ENCODE measurements around the gene GALNT10.

GALNT10 gene

GRCh38 chr5:154262342-154262741 lies 71.8 kb downstream of the GALNT10 start:
- Histone ChIP-seq H3K27ac (replicated peaks) (no peak overlapping the region), H3K27me3 (ENCODE audit: insufficient read depth, poor library complexity, severe bottlenecking) (no peaks in the 10 kb centered on the region), H3K4me3 (replicated peaks; ENCODE audit: insufficient read depth, low read length) (no peak overlapping the region)
- DNase-seq (ENCODE audit: low read depth in 1 of 2, low spot score in 1 of 2) = no peak
- TF ChIP-seq, protein P1, sequence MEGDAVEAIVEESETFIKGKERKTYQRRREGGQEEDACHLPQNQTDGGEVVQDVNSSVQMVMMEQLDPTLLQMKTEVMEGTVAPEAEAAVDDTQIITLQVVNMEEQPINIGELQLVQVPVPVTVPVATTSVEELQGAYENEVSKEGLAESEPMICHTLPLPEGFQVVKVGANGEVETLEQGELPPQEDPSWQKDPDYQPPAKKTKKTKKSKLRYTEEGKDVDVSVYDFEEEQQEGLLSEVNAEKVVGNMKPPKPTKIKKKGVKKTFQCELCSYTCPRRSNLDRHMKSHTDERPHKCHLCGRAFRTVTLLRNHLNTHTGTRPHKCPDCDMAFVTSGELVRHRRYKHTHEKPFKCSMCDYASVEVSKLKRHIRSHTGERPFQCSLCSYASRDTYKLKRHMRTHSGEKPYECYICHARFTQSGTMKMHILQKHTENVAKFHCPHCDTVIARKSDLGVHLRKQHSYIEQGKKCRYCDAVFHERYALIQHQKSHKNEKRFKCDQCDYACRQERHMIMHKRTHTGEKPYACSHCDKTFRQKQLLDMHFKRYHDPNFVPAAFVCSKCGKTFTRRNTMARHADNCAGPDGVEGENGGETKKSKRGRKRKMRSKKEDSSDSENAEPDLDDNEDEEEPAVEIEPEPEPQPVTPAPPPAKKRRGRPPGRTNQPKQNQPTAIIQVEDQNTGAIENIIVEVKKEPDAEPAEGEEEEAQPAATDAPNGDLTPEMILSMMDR (IDR thresholded peaks at IDR 0.05; ENCODE audit: insufficient read depth, low read length) = no peak
- TF ChIP-seq, protein P2, sequence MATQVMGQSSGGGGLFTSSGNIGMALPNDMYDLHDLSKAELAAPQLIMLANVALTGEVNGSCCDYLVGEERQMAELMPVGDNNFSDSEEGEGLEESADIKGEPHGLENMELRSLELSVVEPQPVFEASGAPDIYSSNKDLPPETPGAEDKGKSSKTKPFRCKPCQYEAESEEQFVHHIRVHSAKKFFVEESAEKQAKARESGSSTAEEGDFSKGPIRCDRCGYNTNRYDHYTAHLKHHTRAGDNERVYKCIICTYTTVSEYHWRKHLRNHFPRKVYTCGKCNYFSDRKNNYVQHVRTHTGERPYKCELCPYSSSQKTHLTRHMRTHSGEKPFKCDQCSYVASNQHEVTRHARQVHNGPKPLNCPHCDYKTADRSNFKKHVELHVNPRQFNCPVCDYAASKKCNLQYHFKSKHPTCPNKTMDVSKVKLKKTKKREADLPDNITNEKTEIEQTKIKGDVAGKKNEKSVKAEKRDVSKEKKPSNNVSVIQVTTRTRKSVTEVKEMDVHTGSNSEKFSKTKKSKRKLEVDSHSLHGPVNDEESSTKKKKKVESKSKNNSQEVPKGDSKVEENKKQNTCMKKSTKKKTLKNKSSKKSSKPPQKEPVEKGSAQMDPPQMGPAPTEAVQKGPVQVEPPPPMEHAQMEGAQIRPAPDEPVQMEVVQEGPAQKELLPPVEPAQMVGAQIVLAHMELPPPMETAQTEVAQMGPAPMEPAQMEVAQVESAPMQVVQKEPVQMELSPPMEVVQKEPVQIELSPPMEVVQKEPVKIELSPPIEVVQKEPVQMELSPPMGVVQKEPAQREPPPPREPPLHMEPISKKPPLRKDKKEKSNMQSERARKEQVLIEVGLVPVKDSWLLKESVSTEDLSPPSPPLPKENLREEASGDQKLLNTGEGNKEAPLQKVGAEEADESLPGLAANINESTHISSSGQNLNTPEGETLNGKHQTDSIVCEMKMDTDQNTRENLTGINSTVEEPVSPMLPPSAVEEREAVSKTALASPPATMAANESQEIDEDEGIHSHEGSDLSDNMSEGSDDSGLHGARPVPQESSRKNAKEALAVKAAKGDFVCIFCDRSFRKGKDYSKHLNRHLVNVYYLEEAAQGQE (IDR thresholded peaks at IDR 0.05; ENCODE audit: insufficient replicate concordance, low read depth) = no peak
- TF ChIP-seq GABPA (IDR thresholded peaks at IDR 0.05; ENCODE audit: low read depth) (no peak), SPI1 (IDR thresholded peaks at IDR 0.05; ENCODE audit: borderline replicate concordance, low read depth) (no peak), POLR2AphosphoS5 (IDR thresholded peaks at IDR 0.05; ENCODE audit: low read depth) (no peak)

DNA sequence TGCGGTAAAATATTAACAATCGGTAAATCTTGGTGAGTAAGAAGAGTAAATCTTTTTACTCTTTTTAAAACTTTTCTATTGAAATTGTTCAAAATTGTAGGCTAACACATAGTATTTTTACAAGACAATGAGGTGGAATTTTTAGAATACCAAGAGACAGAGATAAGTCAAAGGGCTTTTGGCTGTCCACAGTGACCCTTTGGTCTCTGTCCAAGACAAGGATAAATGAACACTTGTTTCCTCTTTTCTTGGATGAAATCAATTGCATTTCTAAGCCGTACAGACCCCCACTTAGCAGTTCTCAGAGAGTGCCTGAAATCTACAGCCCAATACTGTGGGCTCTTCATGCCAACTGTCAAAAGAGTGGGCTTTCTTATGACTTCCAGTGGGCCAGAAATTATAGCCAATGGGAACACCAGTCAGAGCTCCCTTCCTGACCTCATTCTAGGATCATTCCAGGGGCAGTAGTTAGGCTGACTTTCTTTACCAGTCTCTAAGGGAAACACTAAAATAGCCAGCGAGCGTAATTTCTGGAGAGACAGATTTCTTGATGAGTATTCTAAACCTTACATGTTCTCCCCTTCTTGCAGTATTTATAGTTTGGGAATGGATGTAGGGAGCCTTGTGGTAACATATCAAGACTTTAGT lies 74.1 kb downstream of the GALNT10 start:
- H3K4me3 ChIP-seq (replicated peaks; ENCODE audit: insufficient read depth, low read length) = no peak overlapping the region
- no peaks in the 10 kb centered on the region for H3K27me3 ChIP-seq (ENCODE audit: insufficient read depth, poor library complexity, severe bottlenecking)
- TF ChIP-seq, protein P2 (IDR thresholded peaks at IDR 0.05; ENCODE audit: insufficient replicate concordance, low read depth) = no peak
- TF ChIP-seq, protein P1 (IDR thresholded peaks at IDR 0.05; ENCODE audit: insufficient read depth, low read length) = no peak
- no peak for TF ChIP-seq GABPA (IDR thresholded peaks at IDR 0.05; ENCODE audit: low read depth)
- no peak for TF ChIP-seq SPI1 (IDR thresholded peaks at IDR 0.05; ENCODE audit: borderline replicate concordance, low read depth)
- TF ChIP-seq POLR2AphosphoS5 (IDR thresholded peaks at IDR 0.05; ENCODE audit: low read depth) = no peak
- DNase-seq (ENCODE audit: low read depth in 1 of 2, low spot score in 1 of 2) = no peak
- no peak overlapping the region for H3K27ac ChIP-seq (replicated peaks)

DNA sequence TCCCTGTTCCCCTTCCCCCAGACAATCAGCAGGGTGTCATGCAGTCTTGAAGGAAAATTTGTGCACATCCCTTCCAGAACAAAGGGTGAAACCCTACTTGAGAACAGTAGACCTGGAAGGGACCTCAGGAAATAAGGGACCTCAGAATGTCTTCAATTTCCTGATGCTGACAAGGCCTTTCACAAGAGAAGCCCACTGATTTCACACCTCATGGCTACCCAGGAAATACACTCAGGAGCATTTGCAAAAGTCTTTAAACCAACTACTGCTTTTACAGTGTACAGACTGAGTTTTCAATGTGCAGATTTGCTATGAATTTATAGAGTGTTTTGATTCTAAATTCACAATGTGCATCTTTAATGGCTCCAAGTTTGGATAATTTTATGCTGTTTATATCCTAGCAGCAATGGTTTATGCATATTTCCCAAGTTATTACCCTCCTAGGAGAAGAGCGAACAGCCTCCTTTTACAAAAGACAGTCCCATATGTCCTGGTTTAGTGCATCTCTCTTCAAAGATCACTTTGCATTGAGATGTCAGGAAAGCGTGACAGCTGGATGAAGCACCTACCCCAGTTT lies 74.8 kb downstream of the GALNT10 start:
- Histone ChIP-seq H3K27me3 (ENCODE audit: insufficient read depth, poor library complexity, severe bottlenecking) (no peaks in the 10 kb centered on the region), H3K4me3 (replicated peaks; ENCODE audit: insufficient read depth, low read length) (no peak overlapping the region), H3K27ac (replicated peaks) (no peak overlapping the region)
- TF ChIP-seq, protein P1 (IDR thresholded peaks at IDR 0.05; ENCODE audit: insufficient read depth, low read length) = no peak
- TF ChIP-seq GABPA (IDR thresholded peaks at IDR 0.05; ENCODE audit: low read depth) = no peak
- TF ChIP-seq POLR2AphosphoS5 (IDR thresholded peaks at IDR 0.05; ENCODE audit: low read depth) = no peak
- TF ChIP-seq SPI1 (IDR thresholded peaks at IDR 0.05; ENCODE audit: borderline replicate concordance, low read depth) = no peak
- TF ChIP-seq, protein P2 (IDR thresholded peaks at IDR 0.05; ENCODE audit: insufficient replicate concordance, low read depth) = no peak
- no peak for DNase-seq (ENCODE audit: low read depth in 1 of 2, low spot score in 1 of 2)

Measured in HL-60 (cell line).